Right lobe of liver (tissue), 6 donors: ENCODE results near the gene GPR160. TPM values are rescaled to one million over a fixed set of nuclear protein-coding genes. Genes with fewer than 3 reads are reported as not detected.

Source experiments
- ATAC-seq, 4 donors: fragments of 200-7000 bp; cut with Tn5 transposase; one replicate each; pipeline ENCODE4 v1.9.1; 2020; ENCODE audit warnings: mild to moderate bottlenecking in 4 of 4, moderate library complexity in 4 of 4
- DNase-seq, 3 donors: peaks; one replicate each; pipeline ENCODE4 v3.0.0-alpha.2; 2020
- H3K27ac ChIP-seq, 3 donors: fragments of 200-600 bp; one replicate each; pipeline ENCODE4 v1.8.0; 2022
- H3K27me3 ChIP-seq, 2 donors: fragments of 200-600 bp; one replicate each; pipeline ENCODE4 v1.8.0; 2022
- H3K36me3 ChIP-seq, 4 donors: fragments of 200-600 bp; sonication (generic) in 1 of 4; one replicate each; pipeline versions ENCODE4 v1.5.1 to v1.8.0; 2017 to 2022; ENCODE audit warnings: control low read depth in 1 of 4
- H3K4me1 ChIP-seq, 4 donors: fragments of 200-600 bp; sonication (generic) in 1 of 4; one replicate each; pipeline versions ENCODE4 v1.5.1 to v1.8.0; 2017 to 2022; ENCODE audit warnings: control low read depth in 1 of 4
- H3K4me3 ChIP-seq, 3 donors: fragments of 200-600 bp; one replicate each; pipeline ENCODE4 v1.8.0; 2022
- H3K9me3 ChIP-seq, 4 donors: fragments of 200-600 bp; sonication (generic) in 1 of 4; one replicate each; pipeline versions ENCODE4 v1.5.1 to v1.8.0; 2017 to 2022; ENCODE audit warnings: control low read depth in 1 of 4
- POLR2A ChIP-seq: fragments of 450-650 bp; IDR thresholded peaks from one replicate; pipeline ENCODE4 v1.6.1; 2017; ENCODE audit warnings: antibody characterized with exemption, mild to moderate bottlenecking
- WGBS: methylation state at CpG from one replicate; pipeline ENCODE4 v1.1.6; 2018; ENCODE audit warnings: low coverage, low lambda C conversion rate; ENCODE audit not compliant: insufficient coverage; ENCODE audit errors: missing lambda C conversion rate; 5-methylcytosine and 5-hydroxymethylcytosine counted together
- intact Hi-C, 2 donors: fragments of 100-400 bp; cut with DNase I; formaldehyde crosslinking; loops; one replicate each; pipeline versions ENCODE4 v1.11.2 to v1.14.1; 2022
- total RNA-seq, 6 experiments: library from RNA; depleted of rRNA in 2 of 6; stranded (reverse); fragments of >200 nt in 2 of 6; fragmentation: NEBNext Ultra II Directional in 3 of 6; extraction: Animal tissue kit (Norgen Biotek cat#: 25700) in 3 of 6; gene quantifications; one replicate each; pipeline versions ENCODE4 v1.1.0 to v1.2.4, GENCODE V29; 2016 to 2023
- TF ChIP-seq, protein P1 (sequence below), 4 donors: fragments of 200-600 bp in 3 of 4; fragments of 450-650 bp in 1 of 4; IDR thresholded peaks; one replicate each; pipeline versions ENCODE4 v1.5.1 to v1.8.0; 2016 to 2022; ENCODE audit warnings: antibody characterized with exemption in 4 of 4, mild to moderate bottlenecking in 2 of 4
- donor health status: DM: no; HTN: yes; CAD: no.
- donor health status: DM: no; HTN: no; CAD: no.
- donor health status: DM: no; HTN: no; CAD: no.
- donor health status: DM: no; HTN: yes; CAD: no.
- donor health status: DM: no; HTN: yes; CAD: no.

The GPR160 gene
- total RNA-seq, 6 experiments from 2014 or later: 1.0 to 4.2 (median 1.6) TPM

DNA sequence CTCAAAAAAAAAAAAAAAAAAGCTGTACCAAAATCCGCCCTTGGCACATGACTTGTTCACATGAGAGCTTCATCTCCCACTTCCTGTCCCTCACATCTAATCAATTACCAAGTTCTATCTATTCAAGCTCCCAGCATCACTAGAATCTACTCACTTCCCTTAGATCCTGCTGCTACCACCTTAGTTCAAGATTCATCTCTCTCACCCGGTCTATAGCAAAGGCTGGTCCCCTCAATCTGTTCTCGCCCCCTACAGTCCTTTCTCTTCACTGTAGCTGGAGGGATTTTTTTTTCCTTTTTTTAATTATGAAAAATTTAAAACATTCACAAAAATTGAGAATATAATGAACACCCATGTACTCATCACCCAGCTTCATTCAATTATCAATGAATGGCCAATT lies 16.7 kb upstream of the GPR160 start:
- TF ChIP-seq, protein P1, sequence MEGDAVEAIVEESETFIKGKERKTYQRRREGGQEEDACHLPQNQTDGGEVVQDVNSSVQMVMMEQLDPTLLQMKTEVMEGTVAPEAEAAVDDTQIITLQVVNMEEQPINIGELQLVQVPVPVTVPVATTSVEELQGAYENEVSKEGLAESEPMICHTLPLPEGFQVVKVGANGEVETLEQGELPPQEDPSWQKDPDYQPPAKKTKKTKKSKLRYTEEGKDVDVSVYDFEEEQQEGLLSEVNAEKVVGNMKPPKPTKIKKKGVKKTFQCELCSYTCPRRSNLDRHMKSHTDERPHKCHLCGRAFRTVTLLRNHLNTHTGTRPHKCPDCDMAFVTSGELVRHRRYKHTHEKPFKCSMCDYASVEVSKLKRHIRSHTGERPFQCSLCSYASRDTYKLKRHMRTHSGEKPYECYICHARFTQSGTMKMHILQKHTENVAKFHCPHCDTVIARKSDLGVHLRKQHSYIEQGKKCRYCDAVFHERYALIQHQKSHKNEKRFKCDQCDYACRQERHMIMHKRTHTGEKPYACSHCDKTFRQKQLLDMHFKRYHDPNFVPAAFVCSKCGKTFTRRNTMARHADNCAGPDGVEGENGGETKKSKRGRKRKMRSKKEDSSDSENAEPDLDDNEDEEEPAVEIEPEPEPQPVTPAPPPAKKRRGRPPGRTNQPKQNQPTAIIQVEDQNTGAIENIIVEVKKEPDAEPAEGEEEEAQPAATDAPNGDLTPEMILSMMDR (IDR thresholded peaks at IDR 0.05): no peak
- TF ChIP-seq POLR2A: no peak
- Histone ChIP-seq H3K4me1 (peaks cover 0 to 3% (median 0%) of the 10 kb centered on the region in 4 donors), H3K36me3 (no peaks in the 10 kb centered on the region), H3K9me3 (no peaks in the 10 kb centered on the region), H3K27ac (no peak overlapping the region), H3K4me3 (no peak overlapping the region), H3K27me3 (no peaks in the 10 kb centered on the region)
- intact Hi-C loops: no loop called here
- DNase-seq: no peak
- ATAC-seq: no peak
- WGBS: 43% methylated on average over 3 of the region's 3 CpGs

DNA sequence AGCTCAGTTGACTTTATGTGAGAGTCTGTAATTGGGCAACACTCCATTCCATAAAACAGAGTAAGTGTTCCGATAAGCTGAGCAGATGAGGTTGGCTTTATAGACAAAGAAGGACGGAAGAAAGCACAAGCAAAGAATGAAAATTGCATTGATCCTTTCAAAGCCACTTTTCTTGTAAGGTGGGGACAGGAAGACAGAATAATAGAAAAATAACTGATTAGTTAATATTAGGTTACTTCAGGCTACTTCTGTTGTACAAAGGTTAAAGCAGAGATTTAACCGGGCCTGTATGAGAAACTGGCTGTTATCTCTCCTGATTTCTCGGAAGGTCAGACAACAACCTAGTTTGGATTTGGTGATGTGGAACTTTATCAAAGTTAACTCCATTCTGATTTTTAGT lies 15.5 kb upstream of the GPR160 start:
- ATAC-seq (peak in 1 of 4 donors; percentile 59), DNase-seq (no peak)
- TF ChIP-seq POLR2A: no peak
- TF ChIP-seq, protein P1 (IDR thresholded peaks at IDR 0.05): no peak
- H3K27me3 ChIP-seq: no peaks in the 10 kb centered on the region
- H3K4me1 ChIP-seq: peaks cover 0 to 3% (median 0%) of the 10 kb centered on the region in 4 donors
- no peaks in the 10 kb centered on the region for H3K36me3 ChIP-seq
- no peak overlapping the region for H3K27ac ChIP-seq
- no peaks in the 10 kb centered on the region for H3K9me3 ChIP-seq
- intact Hi-C loops: no loop called here
- 85% methylated on average over 4 of the region's 4 CpGs for WGBS
- H3K4me3 ChIP-seq: no peak overlapping the region

DNA sequence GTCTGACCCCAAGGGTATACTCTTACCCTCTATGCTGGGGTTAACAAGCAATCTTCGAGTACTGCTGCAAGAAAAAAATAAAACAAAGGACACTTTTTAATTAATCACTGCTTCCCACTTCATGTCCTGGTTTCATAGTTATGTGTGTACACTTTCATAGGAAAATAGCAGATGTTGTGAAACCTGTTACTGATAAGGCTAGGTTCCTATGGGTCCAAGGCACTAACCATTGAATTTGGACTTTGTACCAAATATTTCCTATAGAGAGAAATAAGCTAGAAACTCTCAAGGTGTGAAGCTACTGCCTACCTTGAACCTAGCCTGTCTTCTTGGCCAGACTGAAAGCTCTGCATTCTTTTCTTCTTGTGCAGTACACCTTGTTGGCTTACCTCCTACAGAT lies 14.6 kb upstream of the GPR160 start:
- Histone ChIP-seq H3K27ac (no peak overlapping the region), H3K27me3 (no peaks in the 10 kb centered on the region), H3K4me3 (no peak overlapping the region), H3K36me3 (no peaks in the 10 kb centered on the region), H3K9me3 (no peaks in the 10 kb centered on the region), H3K4me1 (peaks cover 0 to 3% (median 0%) of the 10 kb centered on the region in 4 donors)
- intact Hi-C loops: no loop called here
- peak in 3 of 4 donors; percentile 31 to 80 (median 36) for ATAC-seq
- WGBS: 64% methylated on average over 1 of the region's 1 CpG
- TF ChIP-seq, protein P1 (IDR thresholded peaks at IDR 0.05): no peak
- no peak for TF ChIP-seq POLR2A
- DNase-seq: no peak

DNA sequence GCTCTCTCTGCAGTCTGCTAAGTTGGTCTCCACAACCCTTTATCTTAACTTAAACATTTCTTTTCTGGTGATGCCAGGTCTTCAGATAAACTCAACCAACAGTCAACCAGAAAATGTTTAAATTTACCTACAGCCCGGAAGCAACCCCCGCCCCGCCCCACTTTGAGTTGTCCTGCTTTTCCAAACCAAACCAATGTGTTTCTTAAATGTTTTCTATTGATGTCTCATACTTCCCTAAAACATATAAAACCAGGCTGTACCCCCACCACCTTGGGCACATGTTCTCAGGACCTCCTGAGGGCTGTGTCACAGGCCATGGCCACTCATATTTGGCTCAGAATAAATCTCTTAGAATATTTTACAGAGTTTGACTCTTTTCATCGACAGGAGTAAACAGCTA lies 13.2 kb upstream of the GPR160 start:
- Histone ChIP-seq H3K36me3 (no peaks in the 10 kb centered on the region), H3K27me3 (no peaks in the 10 kb centered on the region), H3K4me3 (no peak overlapping the region), H3K9me3 (no peaks in the 10 kb centered on the region), H3K27ac (no peak overlapping the region), H3K4me1 (peaks cover 0 to 3% (median 0%) of the 10 kb centered on the region in 4 donors)
- ATAC-seq: no peak
- TF ChIP-seq, protein P1 (IDR thresholded peaks at IDR 0.05): no peak
- TF ChIP-seq POLR2A: no peak
- intact Hi-C loops: no loop called here
- WGBS: 92% methylated on average over 4 of the region's 4 CpGs
- no peak for DNase-seq
